HG02870 (cell line): ENCODE measurements around the gene NTRK2.
"Not testable (repeated sequence)": the region's sequence is repeated elsewhere in the genome, so short reads cannot be mapped to it uniquely, and the experiment has no call there.

ENCODE experiments used
- ATAC-seq: cut with Tn5 transposase; IDR thresholded peaks from one replicate; pipeline ENCODE4 v1.9.1; 2021; ENCODE audit warnings: mild to moderate bottlenecking, moderate library complexity; ENCODE audit not compliant: unreplicated experiment

Gene NTRK2

DNA sequence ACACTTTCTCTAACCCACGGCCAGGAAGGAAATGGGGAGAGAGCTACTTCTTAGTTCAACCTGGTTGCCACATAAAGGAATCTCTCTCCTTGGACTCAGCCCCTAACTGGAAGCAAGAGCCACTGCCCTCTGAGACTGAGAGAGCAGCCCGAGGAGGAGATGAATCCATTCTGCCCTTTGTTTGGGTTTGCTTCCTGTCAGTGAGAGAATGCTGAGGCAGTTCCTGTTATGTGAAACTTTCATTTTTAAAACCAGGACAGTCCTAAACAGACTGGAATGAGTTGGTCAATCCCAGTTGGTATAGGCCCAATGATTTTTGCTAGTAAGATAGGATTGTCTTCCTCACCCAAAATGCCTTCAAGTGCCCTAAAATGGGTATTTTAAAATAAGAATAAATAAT, 205.1 kb downstream of the NTRK2 start:
- ATAC-seq: no peak

DNA sequence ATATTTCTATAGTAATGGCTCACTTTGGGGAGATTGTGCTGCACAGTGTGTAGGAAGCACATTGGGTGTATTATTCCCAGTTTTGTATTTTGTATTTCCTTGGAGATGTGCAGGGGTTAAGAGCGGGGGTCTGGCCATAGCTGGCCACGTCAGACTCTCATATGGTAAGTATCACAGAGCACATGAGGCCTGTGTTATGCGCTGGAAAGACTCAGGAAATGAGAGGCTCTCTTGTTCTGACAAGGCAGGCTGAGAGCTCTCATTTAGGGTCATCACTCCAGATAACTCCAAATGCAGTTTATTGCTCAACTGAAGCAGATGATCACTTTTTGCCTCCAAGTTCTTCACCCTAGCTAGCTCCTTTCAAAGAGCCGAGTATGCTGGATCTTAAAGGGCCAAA, 205.7 kb downstream of the NTRK2 start:
- no peak for ATAC-seq

DNA sequence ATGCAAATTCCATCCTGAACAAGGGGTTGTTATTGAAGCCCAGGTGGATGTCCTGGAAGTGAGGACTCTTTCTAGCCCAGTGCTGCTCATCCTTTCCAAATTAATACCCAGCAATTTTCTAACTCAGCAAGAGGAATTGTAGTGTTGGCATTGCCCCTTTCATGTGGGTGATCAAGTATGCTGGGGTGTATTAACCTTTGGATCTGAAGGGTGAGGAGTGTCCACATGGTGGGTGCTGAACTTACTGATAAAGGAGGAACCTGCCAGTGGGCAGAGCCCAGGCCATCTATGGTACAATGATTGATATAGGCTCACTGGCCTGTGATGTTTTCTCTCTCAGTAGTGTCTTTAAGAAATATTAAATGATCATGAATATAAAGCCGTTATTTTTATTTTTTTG, 210.1 kb downstream of the NTRK2 start:
- ATAC-seq: no peak

DNA sequence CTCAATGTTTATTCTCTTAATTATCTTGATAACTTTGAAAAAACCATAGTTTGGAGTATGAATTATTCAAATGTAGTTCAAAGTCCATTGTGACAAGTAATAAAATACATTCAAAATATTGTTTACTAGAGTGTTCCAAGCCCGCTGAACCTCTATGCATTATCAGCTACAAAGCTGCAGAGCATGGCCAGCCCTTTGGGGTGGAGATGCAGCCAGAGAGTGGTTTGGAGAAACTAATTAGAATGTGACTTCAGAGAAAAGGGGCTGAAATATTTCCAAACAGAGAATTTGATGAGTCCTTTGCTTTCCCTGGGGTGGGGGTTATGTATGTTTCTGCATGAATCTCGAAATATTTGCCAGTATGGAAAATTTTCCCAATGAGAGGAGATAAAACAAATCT, 211.3 kb downstream of the NTRK2 start:
- no peak for ATAC-seq

DNA sequence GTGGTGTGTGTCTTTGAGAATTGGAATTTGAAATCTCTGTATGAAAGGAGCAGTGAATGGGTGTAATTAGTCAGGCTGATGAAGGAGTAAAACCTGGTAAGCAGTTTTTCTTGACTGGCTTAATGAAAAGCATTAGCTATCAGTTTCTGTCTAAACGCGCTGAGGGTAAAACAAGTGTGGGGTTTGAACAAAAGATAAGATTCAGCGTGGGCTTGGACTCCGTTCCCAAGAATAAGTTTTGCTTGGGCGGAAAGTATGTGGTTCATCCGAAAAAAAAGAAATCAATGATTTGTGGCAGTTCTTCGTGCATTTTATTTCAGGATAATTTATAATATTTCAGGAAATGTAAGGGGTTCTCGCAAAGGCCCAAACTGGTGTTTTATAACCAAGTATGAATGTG, 217.3 kb downstream of the NTRK2 start:
- ATAC-seq: no peak

DNA sequence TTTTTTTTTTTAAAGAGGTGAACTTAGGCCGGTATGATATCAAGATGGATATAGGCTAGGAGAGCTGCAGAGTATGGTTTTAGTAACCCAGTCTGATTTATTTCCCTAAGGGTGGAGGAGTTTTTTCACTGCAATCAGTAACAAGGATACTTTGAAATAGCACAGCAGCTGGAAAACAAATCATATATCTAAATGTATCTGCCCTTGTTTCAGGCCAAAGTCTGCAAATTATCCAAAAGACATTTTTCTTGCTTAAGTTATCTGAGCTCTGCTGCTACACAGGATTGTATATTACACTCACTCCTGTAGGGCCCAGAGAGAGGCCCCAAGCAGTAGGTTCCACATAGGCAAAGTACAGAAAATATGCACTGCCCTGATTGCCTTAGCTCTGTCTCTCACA, 222.4 kb downstream of the NTRK2 start:
- ATAC-seq: no peak

DNA sequence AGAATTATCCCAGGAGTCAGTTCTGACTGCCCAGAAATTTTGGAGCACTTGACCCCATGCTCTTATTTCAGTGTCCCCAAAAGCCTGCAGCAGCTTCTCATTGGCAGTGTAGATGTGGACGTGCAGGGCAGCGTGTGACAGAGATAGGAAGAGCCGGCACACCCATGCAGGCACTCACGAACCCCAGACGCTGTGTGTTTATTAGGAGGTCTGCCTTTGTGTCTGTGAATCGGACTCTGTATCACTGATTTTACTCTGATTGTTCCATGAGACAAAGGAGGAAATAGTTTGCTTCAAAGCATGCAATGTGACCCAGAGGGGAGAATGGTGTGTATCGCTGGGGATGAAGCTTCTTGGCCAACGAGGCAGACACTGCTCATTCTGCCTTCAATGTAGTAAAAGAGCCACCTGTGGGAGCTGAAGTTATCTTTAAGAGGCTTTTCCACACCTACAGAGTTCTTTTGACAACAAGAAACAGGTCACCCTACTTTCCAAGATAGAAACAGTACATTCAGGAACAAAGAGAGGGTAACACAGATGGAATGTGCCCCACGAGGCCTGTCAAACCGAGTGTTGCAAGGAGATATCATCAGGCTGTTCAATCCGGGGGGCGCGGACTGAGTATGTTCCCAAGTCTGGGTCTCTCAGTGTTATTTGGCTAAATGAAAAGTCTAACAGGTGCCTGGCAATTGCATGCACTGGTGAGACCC, 224.0 kb downstream of the NTRK2 start:
- ATAC-seq: no peak

DNA sequence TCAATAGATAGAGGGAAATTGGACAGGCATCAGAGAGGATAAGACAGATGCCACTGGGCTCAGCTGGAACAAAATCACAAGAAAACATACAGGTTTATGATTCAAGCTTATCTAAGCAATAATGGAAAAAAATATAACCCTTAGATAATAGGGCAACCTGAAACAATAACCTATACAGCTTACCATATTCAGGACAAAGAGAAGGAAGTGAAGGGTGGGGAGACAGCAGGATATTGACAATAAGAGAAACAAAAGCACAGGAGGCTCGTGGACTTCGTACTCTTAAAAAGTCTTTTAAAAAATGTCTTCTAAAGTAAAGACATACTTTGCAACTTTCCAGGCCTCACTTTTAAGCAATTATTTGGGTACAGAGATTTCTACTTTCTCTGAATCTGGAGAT, 225.3 kb downstream of the NTRK2 start:
- ATAC-seq: no peak

DNA sequence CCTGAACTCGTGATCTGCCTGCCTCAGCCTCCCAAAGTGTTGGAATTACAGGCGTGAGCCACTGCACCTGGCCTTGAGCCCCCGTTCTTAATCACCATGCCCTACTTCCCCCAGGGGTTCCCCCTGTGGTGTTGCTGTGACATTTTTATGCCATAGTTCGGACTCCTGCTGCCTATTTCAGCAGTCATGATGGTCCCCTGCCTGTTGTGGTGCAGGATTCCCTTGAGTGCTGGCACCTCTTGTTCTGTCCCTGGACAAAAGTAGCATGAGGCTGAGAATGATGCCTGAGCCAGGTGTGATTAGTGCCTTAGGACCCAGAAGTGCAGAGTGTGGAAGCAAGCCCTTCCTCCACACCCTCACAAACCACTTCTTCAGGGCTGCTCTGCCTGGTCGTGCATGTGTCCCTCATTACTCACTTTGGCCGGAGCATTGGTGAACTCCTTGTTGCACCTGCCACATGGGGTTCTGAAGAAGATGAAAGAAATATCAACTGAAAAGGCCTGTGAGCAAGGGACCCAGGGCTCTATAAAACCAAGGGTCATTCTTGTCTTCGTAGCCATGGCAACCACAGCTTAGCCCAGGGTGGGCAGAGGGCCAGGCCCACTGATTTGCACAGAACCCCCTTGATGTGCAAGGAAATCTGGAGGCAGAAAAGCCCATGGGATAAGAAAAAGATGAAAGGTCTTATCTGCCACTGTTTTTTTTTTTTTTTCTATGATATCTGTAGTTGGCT, 228.0 kb downstream of the NTRK2 start:
- no peak for ATAC-seq

DNA sequence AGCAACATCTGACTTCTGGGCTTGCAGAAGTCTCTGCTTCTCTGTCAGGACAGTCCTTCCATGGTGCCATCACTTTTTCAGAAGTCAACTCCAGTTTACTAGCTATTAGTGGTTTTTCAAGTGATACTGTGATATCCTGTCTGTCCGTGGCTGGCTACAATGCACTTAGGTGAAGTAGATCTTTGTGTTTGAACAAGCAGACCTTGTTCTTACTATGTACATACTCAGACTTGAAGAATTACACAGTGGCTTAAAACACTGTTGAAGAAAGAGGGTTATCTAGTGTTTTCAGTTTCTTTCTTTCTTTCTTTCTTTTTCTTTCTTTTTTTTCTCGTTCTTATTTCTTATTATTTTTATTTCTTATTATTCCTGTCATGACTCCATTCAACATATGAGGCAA, 228.7 kb downstream of the NTRK2 start:
- no peak for ATAC-seq

DNA sequence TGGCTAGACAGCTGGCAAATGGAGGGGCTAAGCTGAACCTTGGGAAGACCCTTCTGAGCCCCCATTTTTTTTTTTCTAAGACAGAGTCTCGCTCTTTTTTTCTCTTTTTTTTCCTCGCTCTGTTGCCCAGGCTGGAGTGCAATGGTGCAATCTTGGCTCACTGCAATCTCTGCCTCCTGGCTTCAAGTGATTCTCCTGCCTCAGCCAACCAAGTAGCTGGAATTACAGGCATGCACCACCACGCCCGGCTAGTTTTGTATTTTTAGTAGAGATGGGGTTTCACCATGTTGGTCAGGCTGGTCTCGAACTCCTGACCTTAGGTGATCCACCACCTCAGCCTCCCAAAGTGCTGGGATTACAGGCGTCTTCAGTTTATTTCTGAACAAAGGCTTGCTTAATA, 229.1 kb downstream of the NTRK2 start:
- ATAC-seq: not testable (repeated sequence)

DNA sequence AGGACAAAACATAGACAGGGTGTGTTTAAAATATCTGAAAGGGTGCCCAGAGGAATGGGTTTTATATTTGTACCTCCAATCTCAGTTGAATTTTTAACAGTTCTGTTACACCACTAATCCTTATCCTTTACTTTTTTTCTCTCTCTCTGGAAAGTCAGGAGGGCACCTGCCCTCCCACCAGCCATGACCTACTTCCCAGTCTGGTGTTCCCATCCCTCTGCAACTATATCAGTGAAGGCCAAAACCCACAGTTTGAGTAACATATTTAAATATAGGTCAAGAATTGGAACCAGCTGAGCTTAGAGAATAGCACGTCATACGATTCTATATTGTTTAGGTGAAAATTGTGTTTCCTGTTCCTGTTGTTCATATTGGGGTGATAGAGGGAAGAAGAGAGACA, 229.8 kb downstream of the NTRK2 start:
- no peak for ATAC-seq

DNA sequence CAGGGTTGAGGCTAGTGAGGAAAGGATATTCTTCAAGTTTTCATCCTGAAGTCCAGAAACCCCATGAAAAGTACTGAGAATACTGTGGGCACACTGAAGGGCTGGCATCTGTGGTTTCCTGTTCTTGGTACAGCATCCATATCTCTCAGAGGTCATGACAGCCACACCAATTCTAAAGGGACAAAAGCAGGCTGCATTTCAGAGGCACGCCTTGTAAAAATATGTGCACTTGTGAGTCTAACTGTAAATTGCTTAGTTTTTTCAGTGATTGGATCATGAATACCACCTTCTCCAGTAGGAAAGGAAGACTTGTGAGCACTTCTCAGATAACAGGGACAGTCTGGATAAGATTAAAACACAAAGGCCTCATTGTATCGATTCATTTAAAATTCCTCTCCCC, 230.9 kb downstream of the NTRK2 start:
- no peak for ATAC-seq

DNA sequence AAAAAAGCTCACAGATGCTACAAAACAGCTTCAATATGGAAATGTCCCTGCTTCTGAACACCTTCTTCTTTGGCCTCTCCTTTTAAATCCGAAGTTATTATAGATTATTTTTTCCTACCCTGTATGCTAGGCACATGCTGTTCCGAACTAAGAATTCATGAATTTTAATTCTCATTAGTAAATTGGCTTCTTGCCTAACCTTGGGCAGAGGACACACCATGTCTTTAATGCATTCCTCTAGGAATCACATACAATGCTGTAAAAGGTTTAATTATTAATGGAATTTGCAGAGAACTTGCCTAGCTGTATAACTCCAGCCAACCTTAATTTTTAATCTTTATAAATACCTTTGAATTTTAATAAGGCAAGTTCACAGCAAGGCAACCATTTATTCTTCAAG, 234.4 kb downstream of the NTRK2 start:
- ATAC-seq: no peak

DNA sequence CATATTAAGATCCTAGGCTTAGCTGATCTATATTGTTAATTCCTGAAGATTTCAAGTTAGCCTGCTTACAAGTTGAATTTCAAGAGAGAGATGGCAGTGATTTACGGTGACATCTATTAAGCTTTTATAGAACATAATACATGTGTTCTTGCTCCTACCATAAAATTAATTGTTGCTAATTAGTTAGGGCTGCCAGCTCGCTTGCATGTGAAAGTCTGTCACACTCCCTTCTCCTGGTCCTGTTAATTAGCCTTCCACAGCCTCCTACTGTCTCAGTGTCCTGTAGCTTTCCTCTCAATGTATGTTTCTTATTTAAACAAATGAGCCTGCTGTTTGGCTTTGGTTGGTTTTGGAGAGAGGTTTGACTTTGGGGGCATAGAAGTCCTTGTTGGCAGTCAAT, 247.2 kb downstream of the NTRK2 start:
- no peak for ATAC-seq

DNA sequence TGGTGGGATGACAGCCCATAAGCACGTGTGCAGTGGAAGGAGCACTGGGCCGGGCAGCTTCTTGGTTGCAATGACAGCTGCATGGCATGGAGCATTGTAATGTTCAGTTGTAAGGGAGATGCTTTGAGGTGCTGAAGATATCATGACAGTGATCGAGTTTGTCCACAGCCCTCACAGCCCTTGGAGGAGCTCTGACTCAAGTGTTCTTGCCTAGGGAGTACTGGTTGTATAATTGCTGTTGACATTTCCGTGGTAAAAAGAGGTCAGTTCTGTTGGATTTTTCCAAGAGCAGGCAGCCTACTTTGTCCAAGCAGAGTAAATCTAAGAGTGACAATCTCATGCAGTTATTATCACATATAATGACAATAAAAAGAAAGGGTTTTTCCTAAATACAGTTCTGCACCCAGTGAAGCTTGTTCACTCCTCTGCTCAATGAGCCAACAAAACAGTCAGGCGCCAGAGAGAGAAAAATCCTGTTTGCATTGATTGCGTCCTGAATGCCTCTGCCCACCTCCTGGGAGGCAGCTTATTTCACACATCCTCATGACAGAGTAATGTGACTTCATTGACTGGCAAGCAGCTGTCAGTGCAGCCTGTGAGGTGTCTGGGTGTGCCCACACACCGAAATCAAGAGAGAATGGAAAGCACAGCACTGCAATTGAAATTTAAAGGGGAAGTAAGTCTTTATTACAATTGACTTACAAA, 248.0 kb downstream of the NTRK2 start:
- ATAC-seq: no peak

DNA sequence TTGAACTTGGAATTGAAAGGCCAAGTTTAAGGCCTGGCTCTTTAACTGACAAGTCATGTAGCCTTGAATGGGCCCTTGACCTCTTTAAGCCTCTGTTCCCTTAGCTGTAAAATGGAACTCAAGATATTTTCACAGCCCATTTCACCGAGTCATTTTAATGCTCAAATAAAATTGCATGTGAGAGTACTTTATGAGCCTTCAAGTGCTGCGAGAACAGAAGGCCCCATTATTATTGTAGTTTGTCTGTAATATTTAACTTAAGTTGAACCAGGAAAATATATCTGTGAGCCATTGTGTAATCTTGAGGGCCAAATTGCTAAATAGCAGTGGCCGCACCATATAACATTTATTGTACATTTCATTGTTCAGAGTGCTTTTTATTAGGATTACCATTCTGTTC, 249.9 kb downstream of the NTRK2 start:
- no peak for ATAC-seq

DNA sequence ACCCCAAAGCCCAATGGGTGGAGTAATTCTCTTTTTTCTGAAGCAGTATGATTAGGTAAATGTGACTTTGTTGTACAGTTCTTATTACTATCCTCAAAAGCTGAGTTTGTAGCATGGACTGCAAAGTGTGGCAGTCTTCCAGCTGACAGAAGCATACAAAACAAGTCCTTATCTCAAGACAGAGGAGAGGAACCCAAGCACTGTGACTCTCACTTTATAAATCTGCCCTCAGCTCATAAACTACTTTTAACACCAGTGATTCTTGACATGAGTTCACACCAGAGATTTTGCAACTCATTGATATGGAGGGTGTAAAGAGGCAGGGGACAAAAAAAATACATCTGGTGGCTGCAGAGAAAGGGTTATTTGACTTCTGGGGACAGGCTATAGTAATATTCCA, 251.6 kb downstream of the NTRK2 start:
- ATAC-seq: no peak

DNA sequence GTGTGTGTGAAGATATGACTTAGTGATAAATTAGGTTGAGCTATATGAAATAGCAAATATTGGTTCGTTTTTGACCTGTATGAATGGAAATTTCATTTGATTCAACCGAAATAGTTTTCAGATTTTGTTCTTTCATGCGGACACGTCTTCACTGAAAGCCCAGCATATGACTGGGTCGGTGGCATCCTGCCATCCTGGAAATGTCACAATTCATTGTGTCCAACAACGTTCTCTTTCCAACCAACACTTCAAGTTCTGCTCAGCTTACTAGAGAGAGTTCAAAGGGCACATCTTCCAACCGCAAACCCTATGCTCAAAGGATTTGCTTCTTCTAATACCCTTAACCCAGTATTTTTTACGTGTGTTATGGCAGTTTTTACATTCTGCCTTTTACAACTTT, 252.5 kb downstream of the NTRK2 start:
- no peak for ATAC-seq

DNA sequence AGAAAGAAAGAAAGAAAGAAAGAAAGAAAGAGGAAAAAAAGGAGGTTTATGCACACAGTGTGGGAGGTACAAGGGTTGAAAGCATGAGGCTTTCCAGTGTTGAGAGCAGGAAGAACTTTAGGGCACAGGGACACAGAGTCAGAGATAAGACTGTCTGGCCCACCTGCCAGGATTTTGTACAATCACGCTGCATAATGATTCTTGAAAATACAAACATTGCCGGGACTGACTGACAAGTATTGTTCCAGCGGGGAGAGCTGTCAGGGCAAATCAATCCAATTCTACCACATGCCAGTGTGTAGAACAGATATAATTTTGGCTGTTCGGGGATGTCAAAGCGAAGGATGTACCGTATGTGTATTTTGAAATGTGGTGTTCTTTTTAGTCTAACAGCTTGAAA, 254.7 kb downstream of the NTRK2 start:
- ATAC-seq: no peak

DNA sequence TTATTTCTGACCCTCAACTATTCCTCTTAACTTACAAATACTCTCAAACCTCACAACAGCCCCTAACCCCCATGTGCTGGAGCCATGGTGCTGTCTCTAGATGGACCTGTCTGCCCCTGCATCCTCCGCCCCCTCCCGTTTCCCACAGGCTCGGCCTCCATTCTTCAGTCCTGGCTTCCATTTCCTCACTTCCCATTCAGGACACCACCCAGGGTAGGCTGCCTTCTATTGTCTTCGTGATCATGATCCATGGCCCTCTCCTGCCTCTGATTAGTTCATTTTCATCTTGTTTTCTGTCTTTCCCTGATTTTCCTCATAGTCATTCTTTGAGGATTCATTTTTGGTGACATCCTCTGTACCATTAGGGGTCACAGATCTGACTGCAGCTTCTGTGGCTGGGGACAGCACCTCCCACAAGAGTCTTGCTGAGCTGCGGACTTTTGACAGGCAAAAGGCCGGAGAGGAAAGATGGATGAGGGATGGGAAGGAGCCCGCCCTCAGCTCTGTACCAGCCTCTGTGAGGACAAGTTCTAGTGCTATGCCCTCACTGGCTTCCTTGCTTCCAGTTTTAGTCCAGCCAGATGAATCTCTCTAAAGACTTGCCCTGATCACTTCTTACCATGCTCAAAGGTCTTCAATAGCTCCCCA, 255.8 kb downstream of the NTRK2 start:
- ATAC-seq: no peak

DNA sequence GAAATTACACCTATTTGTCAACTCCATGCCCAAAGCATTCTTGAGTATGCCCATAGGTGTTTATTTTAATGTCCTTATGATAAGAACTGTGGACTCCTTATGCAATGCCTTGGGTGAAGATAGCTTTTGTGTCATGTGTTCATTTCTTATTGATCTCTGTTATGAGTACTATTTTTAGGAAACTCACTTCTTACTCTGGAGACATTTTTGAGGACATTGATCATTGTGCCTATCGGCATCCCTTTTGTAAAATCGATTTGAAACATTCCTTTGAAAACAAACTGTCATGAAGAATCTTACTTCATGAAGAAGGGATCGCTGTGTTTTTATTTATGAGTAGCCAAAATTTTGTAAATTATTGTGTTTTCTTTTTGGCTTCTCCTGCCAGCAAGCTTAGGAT, 257.3 kb downstream of the NTRK2 start:
- ATAC-seq: no peak
